HEK293T (cell line): ENCODE results near the gene ARFIP2.

Experiments
- CTCF ChIA-PET: fragments of 350-600 bp; formaldehyde crosslinking; extraction: SDS; loops from one replicate; lab custom pipeline; 2021; ENCODE audit warnings: antibody characterized with exemption, inconsistent platforms; lab: Yijun Ruan, JAX
- POLR2A ChIA-PET: fragments of 350-600 bp; formaldehyde crosslinking; extraction: SDS; loops from one replicate; lab custom pipeline; 2020; ENCODE audit warnings: antibody characterized with exemption, inconsistent platforms; lab: Yijun Ruan, JAX
- DNase-seq: peaks from one replicate; pipeline ENCODE4 v3.0.0; 2012; ENCODE audit warnings: mixed read lengths; ENCODE audit errors: extremely low spot score
- ARNT ChIP-seq: fragments of 450-650 bp; IDR thresholded peaks from 2 replicates; pipeline ENCODE4 v1.6.1; 2017; ENCODE audit warnings: mild to moderate bottlenecking
- BHLHE40 ChIP-seq: fragments of 450-650 bp; IDR thresholded peaks from 2 replicates; pipeline ENCODE4 v1.6.1; 2016; ENCODE audit warnings: mild to moderate bottlenecking, moderate library complexity, borderline replicate concordance
- CTBP1 ChIP-seq: fragments of 450-650 bp; IDR thresholded peaks from 2 replicates; pipeline ENCODE4 v1.6.1; 2016; ENCODE audit warnings: borderline replicate concordance
- ELF4 ChIP-seq: fragments of 450-650 bp; IDR thresholded peaks from 2 replicates; pipeline ENCODE4 v1.6.1; 2017; ENCODE audit warnings: antibody characterized with exemption
- FOXA1 ChIP-seq: fragments of 450-650 bp; IDR thresholded peaks from 2 replicates; pipeline ENCODE4 v1.6.1; 2016; ENCODE audit warnings: mild to moderate bottlenecking
- FOXK2 ChIP-seq: fragments of 450-650 bp; IDR thresholded peaks from 2 replicates; pipeline ENCODE4 v1.6.1; 2016; ENCODE audit warnings: mild to moderate bottlenecking
- FOXM1 ChIP-seq: fragments of 450-650 bp; IDR thresholded peaks from 2 replicates; pipeline ENCODE4 v1.6.1; 2017; ENCODE audit warnings: mild to moderate bottlenecking, borderline replicate concordance
- HDGF ChIP-seq: fragments of 450-650 bp; IDR thresholded peaks from 2 replicates; pipeline ENCODE4 v1.6.1; 2017; ENCODE audit warnings: antibody characterized with exemption, borderline replicate concordance
- L3MBTL2 ChIP-seq: fragments of 450-650 bp; conservative IDR thresholded peaks from 2 replicates; pipeline ENCODE4 v1.6.1; 2016; ENCODE audit warnings: mild to moderate bottlenecking
- LEF1 ChIP-seq: fragments of 450-650 bp; IDR thresholded peaks from 2 replicates; pipeline ENCODE4 v1.6.1; 2017; ENCODE audit warnings: mild to moderate bottlenecking, borderline replicate concordance
- NFRKB ChIP-seq: fragments of 450-650 bp; IDR thresholded peaks from 2 replicates; pipeline ENCODE4 v1.6.1; 2016; ENCODE audit warnings: mild to moderate bottlenecking, moderate library complexity
- SP1 ChIP-seq: fragments of 450-650 bp; IDR thresholded peaks from 2 replicates; pipeline ENCODE4 v1.6.1; 2017
- SUZ12 ChIP-seq: fragments of 450-650 bp; IDR thresholded peaks from 2 replicates; pipeline ENCODE4 v1.6.1; 2016; ENCODE audit warnings: mild to moderate bottlenecking
- TARDBP ChIP-seq: fragments of 450-650 bp; IDR thresholded peaks from 2 replicates; pipeline ENCODE4 v1.6.1; 2016
- ZNF384 ChIP-seq: fragments of 450-650 bp; IDR thresholded peaks from 2 replicates; pipeline ENCODE4 v1.6.1; 2016
- TF ChIP-seq, protein P1 (sequence below): fragments of 450-650 bp; IDR thresholded peaks from 2 replicates; pipeline ENCODE4 v1.6.1; 2016

ARFIP2 gene

DNA sequence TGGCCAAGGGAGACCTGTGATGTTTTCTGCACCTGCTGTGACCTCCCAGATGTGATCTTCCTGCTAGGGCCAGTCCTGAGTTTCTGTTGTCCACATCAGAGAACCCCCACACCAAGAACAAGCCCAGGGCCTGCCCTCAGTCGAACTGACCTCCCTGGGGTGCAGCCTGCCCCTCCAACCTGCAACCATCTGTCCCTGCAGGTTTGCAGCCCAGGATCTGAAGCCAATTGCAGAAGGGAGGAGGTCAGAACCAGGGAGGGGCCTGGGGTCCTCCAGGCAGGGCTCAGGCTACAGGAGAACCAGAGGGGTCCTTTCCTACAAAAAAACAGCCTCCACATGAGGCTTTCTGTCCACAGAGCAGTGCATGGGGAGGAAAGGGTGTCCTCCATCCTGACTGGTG, 8.2 kb downstream of the ARFIP2 start:
- ChIA-PET POLR2A (interaction anchor here (1.4 to 2.8 kb wide), 3 partner anchors 8 to 210 kb away, joined by 3 to 9 read pairs (median 6); partner anchors contain the start of genes APBB1, ARFIP2, MRPL17 and TIMM10B), CTCF (interaction anchor here (1.3 to 2.0 kb wide), 2 partner anchors 29 to 94 kb away, joined by 3 to 7 read pairs; no protein-coding TSS in a partner anchor)
- no peak for TF ChIP-seq NFRKB
- TF ChIP-seq BHLHE40 = no peak
- no peak for TF ChIP-seq TARDBP
- no peak for TF ChIP-seq LEF1
- TF ChIP-seq FOXK2 = no peak
- TF ChIP-seq, protein P1, sequence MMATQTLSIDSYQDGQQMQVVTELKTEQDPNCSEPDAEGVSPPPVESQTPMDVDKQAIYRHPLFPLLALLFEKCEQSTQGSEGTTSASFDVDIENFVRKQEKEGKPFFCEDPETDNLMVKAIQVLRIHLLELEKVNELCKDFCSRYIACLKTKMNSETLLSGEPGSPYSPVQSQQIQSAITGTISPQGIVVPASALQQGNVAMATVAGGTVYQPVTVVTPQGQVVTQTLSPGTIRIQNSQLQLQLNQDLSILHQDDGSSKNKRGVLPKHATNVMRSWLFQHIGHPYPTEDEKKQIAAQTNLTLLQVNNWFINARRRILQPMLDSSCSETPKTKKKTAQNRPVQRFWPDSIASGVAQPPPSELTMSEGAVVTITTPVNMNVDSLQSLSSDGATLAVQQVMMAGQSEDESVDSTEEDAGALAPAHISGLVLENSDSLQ = no peak
- TF ChIP-seq L3MBTL2 = no peak
- no peak for TF ChIP-seq SP1
- TF ChIP-seq ELF4 = no peak
- DNase-seq = no peak

DNA sequence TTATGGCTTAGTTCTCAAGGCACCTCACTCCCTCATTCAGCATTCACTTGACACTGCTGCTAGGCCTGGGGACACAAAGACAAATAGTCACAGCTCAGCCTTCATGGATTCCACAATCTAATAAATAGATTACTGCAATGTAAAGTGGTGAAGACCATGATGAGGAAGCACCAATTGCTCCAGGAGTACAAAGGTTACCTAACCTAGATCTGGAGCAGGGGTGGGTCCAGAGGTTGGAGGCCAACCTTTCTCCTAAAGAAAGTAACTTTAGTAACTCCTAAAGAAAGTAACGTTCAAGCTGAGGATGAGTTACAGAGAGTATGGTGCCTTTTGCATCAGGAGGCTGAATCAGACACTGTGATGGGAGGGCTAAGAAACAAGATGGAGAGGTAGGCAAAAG, 11.5 kb downstream of the ARFIP2 start:
- no peak for DNase-seq
- TF ChIP-seq SUZ12 (no peak), NFRKB (no peak), SP1 (no peak), CTBP1 (no peak), TARDBP (no peak), FOXK2 (no peak), ELF4 (no peak), ARNT (no peak), ZNF384 (no peak)
- TF ChIP-seq, protein P1 = no peak
- POLR2A ChIA-PET = interaction anchor here (0.8 to 1.9 kb wide), 8 partner anchors 8 to 214 kb away, joined by 3 to 22 read pairs (median 4); partner anchors contain the start of genes APBB1, ARFIP2, SMPD1 and TIMM10B
- CTCF ChIA-PET = interaction anchor here (0.6 to 1.6 kb wide), 6 partner anchors 26 to 920 kb away, joined by 3 to 6 read pairs (median 4); no protein-coding TSS in a partner anchor

DNA sequence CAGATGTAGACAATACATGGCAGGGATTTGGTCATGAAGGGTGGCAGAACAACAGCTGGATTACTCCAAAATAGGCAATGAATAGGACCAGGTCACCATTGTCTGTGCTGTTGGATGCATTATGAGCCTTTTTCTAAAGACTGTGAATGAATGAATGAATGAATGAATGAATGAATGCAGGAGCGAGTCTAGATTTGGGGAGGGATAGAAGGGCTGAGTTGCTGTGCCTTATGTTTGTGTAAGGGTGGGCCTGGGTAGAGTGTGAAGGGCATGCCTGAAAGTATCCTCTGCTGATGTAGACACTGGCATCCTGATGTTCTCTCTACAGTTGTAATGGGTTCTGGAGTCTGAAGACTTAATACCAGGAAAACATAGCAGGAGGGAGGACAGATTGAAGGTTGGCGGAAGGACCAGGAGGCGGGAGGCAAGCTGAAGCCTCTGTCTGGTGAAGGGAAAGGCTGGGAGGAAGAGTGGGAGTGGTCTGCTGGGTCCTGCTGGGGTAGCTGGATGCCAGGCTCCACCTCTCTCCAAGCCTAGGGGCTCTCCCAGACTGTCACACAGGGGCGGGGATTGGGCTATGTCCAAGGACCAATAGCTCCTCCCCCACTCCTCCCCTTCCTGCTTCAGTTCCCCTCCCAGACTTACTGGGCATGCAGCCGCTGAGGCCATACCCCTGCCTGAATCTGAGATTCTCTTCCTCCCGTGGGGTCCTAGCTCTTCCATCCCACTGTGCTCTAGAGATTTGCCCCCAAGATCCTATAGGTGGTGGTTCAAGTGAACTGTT, 12.2 kb downstream of the ARFIP2 start:
- POLR2A ChIA-PET = interaction anchor here (0.6 to 1.9 kb wide), 13 partner anchors 9 to 234 kb away, joined by 3 to 22 read pairs (median 4); partner anchors contain the start of genes APBB1, ARFIP2, FHIP1B and SMPD1
- CTCF ChIA-PET = interaction anchor here (0.9 to 1.6 kb wide), 5 partner anchors 25 to 106 kb away, joined by 3 to 6 read pairs (median 4); no protein-coding TSS in a partner anchor
- no peak for TF ChIP-seq TARDBP
- TF ChIP-seq HDGF = no peak
- no peak for TF ChIP-seq L3MBTL2
- TF ChIP-seq SUZ12 = no peak
- TF ChIP-seq LEF1 = no peak
- no peak for TF ChIP-seq ZNF384
- TF ChIP-seq FOXM1 = no peak
- TF ChIP-seq FOXA1 = no peak
- no peak for TF ChIP-seq SP1
- no peak for TF ChIP-seq NFRKB
- no peak for TF ChIP-seq ARNT
- no peak for TF ChIP-seq ELF4
- TF ChIP-seq, protein P1 = no peak
- TF ChIP-seq FOXK2 = no peak
- no peak for TF ChIP-seq CTBP1
- no peak for TF ChIP-seq BHLHE40
- peak; percentile 87 for DNase-seq

DNA sequence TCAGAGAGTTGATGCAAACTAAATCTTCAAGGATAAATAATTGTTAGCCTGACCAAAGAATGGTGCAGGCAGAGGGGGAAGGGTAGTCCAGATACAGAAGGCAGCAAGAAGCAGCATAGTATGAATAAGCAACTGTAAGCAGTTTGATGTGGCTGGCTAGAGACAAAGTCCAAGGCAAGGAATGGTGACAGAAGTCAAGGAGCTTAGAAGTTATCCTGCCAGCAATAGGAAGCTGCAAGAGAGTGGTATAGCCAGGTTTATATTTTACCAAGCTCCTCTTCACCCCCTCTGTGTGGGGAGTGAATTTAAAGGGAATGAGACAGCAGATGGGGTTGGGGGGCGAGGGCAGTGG, 22.1 kb downstream of the ARFIP2 start:
- TF ChIP-seq SUZ12 = no peak
- no peak for TF ChIP-seq TARDBP
- TF ChIP-seq LEF1 = no peak
- TF ChIP-seq, protein P1 = no peak
- no peak for TF ChIP-seq FOXA1
- no peak for TF ChIP-seq NFRKB
- no peak for TF ChIP-seq ARNT
- no peak for TF ChIP-seq FOXM1
- TF ChIP-seq BHLHE40 = no peak
- no peak for TF ChIP-seq SP1
- TF ChIP-seq ZNF384 = no peak
- no peak for TF ChIP-seq HDGF
- TF ChIP-seq L3MBTL2 = no peak
- TF ChIP-seq ELF4 = no peak
- no peak for TF ChIP-seq CTBP1
- TF ChIP-seq FOXK2 = no peak
- DNase-seq = no peak
- POLR2A ChIA-PET = no interaction called here
- CTCF ChIA-PET = interaction anchor here (0.9 kb wide), 1 partner anchor 13 kb away, joined by 3 read pairs; no protein-coding TSS in a partner anchor
